ENCODE data around the gene FOXP1.

FOXP1 gene

GRCh38 chr3:71503525-71504249, 79.8 kb downstream of the FOXP1 start:
- FAIRE-seq: no peak

- FAIRE-seq: no peak
Measured at GRCh38 chr3:71502066-71502625, 81.4 kb downstream of the FOXP1 start.

DNA sequence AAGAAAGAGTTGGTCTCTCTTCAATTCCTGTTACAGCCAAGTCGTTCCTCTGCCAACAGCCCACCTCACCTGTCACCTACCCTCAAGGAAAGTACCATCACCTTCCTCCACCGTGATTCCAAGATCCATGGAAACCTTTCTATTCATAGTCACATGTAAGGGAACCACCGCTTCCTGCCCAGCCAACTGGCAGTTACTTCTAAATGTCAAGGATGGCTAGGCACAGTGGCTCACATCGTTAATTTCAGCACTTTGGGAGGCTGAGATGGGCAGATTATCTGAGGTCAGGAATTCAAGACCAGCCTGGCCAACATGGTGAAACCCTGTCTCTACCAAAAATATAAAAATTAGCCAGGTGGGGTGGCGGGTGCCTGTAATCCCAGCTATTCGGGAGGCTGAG, 82.8 kb downstream of the FOXP1 start:
- no peak for FAIRE-seq

DNA sequence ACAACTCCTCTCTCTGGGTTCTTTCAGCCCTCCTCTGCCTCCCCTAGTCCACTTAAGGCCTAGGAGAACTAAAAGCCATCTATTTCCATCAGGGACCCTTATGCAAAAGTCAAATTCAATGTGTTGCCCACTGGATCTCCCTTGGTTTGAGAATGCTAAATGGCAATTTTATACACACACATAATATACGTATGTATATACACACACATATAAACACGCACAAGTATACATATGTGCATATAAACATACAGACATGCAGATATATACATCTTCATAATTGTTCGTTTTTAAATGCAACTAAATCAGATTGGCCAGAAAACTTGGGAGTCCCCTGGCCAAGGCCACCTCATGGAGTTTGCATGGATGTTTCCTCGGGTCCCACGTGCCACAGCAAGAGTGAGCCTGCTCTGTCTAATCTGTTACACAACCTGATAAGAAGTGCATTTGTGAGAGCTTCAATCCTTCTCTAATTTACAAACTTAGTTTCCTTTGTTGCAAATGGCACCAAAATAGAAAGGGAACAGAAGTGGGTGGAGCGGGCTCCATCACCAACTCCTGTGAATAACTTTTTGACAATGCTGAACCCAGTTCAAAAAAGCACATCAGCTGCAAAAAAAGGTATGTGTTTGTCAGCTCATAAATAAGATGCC, 84.2 kb downstream of the FOXP1 start:
- no peak for FAIRE-seq

DNA sequence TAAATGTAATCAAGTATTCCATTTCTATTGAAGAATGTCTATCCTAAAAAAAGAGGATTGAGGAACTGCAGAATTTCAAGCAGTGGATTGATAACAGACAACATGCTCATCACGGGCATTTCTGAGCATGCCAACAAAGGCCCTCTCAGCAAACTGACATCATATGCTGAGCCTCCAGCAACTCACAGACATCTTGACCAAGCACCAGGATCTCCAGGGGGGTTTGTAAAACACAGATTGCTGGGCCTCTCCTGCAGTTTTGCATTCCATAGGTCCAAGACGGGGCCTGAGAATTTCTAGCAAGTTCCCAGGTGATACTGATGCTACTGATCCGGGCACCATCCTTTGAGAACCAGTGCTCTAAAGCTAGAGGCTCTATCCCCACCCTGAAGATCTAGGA, 85.0 kb downstream of the FOXP1 start:
- FAIRE-seq: no peak

GRCh38 chr3:71497971-71498444, 85.5 kb downstream of the FOXP1 start:
- FAIRE-seq: no peak

GRCh38 chr3:71497367-71497897, 86.1 kb downstream of the FOXP1 start:
- no peak for FAIRE-seq

- no peak for FAIRE-seq
Measured at GRCh38 chr3:71495708-71496472, 87.6 kb downstream of the FOXP1 start.

DNA sequence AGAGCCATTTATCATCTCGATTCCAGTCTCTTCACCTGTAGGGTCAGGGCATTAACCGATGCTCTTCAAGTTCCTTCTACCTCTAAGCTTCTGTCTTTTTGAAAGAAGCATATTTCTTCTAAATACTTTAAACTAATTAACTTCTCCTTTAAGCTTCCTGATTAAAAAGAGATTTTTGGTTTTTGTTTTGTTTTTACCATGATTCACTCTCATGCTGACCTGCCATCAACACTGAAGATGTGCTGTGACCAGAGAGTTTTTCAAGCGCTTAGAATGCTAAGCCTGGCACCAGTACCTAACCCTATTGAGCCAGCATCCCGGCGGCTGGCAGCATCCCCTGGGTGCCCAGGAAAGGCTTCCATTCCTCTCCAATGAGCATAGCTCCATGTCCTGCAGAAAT, 89.3 kb downstream of the FOXP1 start:
- no peak for FAIRE-seq

DNA sequence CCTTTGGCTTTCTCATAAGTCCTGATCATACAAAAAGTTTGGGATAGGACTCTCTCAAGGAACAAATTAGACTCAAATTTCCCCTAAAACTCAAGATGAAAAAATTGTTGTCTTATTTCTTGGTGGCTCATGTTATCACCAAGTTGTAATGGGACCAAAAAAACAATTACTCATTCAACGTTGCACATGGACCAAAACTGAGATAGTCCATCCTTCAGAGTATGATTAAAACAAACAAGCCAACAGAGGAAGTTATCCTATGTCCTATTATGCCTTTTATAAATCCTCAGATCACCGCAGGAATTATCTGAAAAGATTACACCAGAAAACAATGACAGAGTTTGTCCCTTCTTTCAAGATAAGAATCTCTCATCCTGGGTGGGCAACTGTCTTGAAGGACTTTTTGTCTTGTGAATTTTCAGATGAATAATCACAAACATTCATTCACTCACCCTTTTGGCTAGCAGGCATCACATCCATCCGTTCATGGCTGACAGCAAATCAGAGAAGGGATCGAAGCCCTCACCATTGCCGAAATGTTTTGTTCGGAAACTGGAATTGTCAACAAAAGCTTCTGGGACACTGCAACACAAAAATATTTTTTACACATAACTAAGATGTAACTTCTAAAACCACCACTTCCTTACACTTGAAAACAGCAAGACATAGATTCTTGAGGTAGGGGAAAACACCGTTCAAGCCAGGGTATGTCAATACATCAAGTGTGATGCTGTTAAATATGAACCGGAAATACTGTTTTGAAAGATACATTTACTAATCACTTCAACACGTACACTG, 90.4 kb downstream of the FOXP1 start:
- FAIRE-seq: no peak

DNA sequence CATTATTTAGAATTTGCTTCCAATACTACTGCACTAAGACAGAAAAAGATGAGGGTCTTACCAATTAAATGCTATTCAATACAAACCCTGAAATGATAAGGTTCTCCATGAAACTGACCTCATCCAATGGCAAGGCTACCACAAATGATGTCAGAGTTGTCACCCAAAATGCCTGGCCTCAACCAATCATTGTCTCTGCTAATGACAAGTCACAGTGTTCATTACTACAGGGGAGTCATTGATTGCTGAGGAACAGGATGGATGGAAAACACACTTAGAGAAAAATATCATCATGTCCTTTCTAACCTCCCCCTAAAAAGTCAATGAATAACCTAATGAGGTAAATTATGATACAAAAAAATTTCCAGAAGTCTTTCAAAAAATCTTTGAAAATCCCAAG, 91.0 kb downstream of the FOXP1 start:
- no peak for FAIRE-seq

GRCh38 chr3:71491154-71491752, 92.3 kb downstream of the FOXP1 start:
- no peak for FAIRE-seq

DNA sequence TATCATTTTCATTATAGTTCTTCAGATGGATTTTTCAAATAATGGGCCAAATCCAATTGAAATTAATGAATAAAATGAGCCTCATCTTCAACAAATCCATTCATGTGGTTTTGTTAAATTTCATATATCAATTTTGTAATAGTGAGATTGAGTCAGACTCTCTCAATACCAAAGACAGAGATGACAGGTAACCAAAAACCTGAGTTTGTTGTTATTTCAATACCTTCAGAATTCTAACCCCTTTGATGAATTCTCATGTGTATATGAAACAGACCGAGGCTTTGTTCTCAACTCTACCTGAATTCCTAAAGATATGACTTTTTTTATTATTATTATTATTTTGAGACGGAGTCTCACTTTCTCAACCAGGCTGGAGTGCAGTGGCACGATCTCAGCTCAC, 92.8 kb downstream of the FOXP1 start:
- no peak for FAIRE-seq

- no peak for FAIRE-seq
Measured at GRCh38 chr3:71489315-71489761, 94.2 kb downstream of the FOXP1 start.

DNA sequence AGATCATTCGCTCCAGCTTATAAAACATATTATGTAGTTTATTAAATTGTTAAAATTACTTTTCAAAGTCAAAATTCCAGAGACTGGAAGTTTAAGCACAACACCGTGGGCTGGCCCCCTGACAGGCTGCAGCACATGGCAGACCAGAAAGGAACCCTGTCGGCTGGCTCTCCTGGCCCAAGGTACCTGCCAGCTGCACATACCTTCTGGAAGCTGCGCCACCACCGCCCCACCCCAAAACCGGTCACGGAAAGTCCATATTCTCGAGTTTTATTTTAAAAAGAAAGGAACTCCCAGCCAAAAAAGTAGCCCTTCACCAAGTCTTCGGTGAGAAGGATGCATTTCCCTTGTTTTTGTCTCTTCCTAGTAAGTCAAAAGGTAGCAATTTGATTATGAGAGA, 94.6 kb downstream of the FOXP1 start:
- FAIRE-seq: no peak

DNA sequence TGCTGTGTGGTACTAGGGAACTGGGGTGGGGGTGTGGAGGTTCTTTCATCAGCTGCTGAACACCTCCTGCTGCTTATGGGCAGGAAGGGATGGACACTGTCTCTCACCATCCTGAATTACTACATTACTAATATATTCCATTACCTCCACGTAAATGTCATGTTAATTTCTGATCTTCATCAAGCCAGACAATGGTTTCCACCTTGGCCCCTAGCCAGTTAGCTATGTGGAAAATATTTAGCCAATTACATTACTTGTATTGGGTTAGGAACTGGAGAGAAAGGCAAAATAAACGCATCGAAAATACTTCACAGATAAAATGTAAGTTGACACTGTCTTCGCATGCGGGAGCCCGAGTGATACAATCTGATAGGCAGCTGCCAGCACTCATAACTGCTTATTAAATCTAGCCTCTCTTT, 95.1 kb downstream of the FOXP1 start:
- no peak for FAIRE-seq

GRCh38 chr3:71487418-71487817, 96.1 kb downstream of the FOXP1 start:
- FAIRE-seq: no peak

DNA sequence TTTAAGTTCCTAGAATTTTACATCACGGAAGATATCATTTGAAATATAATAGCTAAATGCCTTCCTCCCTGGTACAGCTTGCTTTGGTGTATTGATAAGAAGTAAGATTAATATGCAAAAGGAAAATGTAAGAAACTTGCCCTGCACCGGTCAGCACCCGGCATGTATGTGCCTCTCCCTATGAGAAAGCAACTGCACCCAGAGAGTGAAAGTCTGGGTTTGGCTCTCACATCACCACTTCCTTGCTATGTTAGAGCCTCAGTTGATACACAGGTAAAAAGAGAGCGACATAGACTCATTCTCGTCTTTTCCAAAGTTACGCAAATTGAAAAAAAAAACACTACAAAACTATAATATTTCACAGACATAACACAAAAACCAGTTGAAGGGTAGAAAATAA, 96.7 kb downstream of the FOXP1 start:
- FAIRE-seq: no peak

GRCh38 chr3:71485896-71486295, 97.6 kb downstream of the FOXP1 start:
- no peak for FAIRE-seq

DNA sequence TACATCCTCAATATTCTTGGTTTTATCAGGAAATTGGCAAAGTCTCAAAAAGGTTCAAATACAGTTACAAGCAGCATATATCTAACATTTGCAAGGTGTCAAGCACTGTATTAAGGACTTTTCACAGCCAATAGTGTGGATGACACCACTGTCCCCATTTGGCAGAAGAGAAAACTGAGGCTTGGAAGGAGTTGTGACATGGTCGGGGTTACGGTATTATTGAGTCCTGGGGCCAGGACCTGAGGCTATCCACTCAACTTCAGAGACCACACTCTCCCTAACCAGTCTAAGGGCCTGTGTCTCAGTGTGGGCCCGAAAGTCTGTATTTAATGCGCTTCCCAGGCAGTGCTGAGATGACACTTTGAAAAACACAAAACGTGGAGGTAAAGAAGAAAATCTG, 99.1 kb downstream of the FOXP1 start:
- FAIRE-seq: no peak

- no peak for FAIRE-seq
Measured at GRCh38 chr3:71484047-71484446, 99.5 kb downstream of the FOXP1 start.

DNA sequence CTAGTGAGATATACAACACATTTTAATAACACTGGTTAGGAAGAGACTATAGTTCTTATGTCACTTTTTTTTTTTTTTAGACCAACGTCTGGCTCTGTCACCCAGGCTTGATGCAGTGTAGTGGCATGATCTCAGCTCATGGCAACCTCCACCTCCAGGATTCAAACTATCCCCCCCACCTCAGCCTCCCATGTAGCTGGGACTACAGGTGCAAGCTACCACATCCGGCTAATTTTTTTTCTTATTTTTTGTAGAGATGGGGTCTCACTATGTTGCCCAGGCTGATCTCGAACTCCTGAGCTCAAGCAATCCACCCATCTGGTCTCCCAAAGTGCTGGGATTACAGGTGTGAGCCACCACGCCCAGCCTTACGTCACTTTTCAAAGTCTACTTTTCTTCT, 100.8 kb downstream of the FOXP1 start:
- FAIRE-seq: no peak

Measured in endometrium (tissue), 2 donors.